Spleen (tissue), 7 donors: Measurements from ENCODE around the gene KRTAP21-3.

Source experiments
- POLR2AphosphoS5 ChIP-seq, 3 donors: sonication (generic); formaldehyde crosslinking; IDR thresholded peaks; one replicate each; pipeline ENCODE4 v1.5.1; 2017; ENCODE audit warnings: antibody characterized with exemption in 3 of 3
- TF ChIP-seq, protein P1 (sequence below), 11 experiments: fragments of 200-600 bp in 7 of 11; fragments of 450-650 bp in 4 of 11; sonication (generic) in 4 of 11; IDR thresholded peaks in 8 of 11; conservative IDR thresholded peaks in 3 of 11; 1 replicate in 7 of 11; 2 replicates in 4 of 11; pipeline versions ENCODE4 v1.4.0 to v1.8.0; 2016 to 2021; ENCODE audit warnings: antibody characterized with exemption in 11 of 11, inconsistent platforms in 4 of 11, mild to moderate bottlenecking in 1 of 11
- donor health status: DM: no; HTN: no; CAD: no; lungs with moderate emphysema.
- donor health status: DM: no; HTN: no; CAD: no.
- donor health status: DM: no; HTN: no; CAD: no.

DNA sequence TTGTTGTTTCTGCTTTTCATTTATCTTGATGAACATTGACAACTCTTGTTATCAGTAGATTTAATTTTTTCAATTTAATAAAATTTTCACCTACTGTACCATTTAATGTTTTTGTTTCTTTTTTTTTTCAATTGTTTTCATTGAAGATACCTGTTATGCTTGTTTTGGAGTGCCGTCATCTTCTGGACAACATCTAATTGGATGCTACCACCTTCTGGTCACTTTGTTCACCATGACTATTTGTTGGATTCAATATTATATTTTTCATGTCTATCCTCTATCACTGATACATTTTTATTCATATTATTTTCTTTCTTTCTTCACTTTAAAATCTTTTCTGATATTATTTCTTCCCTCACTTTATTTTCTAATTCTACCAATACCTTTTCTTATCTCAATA, 14.4 kb upstream of the KRTAP21-3 start:
- no peak for TF ChIP-seq POLR2AphosphoS5 (IDR thresholded peaks at IDR 0.05)
- TF ChIP-seq, protein P1, sequence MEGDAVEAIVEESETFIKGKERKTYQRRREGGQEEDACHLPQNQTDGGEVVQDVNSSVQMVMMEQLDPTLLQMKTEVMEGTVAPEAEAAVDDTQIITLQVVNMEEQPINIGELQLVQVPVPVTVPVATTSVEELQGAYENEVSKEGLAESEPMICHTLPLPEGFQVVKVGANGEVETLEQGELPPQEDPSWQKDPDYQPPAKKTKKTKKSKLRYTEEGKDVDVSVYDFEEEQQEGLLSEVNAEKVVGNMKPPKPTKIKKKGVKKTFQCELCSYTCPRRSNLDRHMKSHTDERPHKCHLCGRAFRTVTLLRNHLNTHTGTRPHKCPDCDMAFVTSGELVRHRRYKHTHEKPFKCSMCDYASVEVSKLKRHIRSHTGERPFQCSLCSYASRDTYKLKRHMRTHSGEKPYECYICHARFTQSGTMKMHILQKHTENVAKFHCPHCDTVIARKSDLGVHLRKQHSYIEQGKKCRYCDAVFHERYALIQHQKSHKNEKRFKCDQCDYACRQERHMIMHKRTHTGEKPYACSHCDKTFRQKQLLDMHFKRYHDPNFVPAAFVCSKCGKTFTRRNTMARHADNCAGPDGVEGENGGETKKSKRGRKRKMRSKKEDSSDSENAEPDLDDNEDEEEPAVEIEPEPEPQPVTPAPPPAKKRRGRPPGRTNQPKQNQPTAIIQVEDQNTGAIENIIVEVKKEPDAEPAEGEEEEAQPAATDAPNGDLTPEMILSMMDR (IDR thresholded peaks at IDR 0.05 in 8 of 11, conservative IDR thresholded peaks at IDR 0.05 in 3 of 11) = no peak
